Adrenal gland (tissue), 5 donors: ENCODE data around the gene TAF1A.

Source experiments
- CTCF ChIP-seq, 6 experiments: fragments of 450-650 bp in 4 of 6; fragments of 200-600 bp in 2 of 6; sonication (generic) in 1 of 6; IDR thresholded peaks; 1 replicate in 5 of 6; 2 replicates in 1 of 6; pipeline versions ENCODE4 v1.5.1 to v1.8.0; 2016 to 2021; ENCODE audit warnings: antibody characterized with exemption in 6 of 6, mild to moderate bottlenecking in 2 of 6, moderate library complexity in 1 of 6
- POLR2A ChIP-seq, 2 donors: fragments of 450-650 bp; IDR thresholded peaks; one replicate each; pipeline ENCODE4 v1.6.1; 2017; ENCODE audit warnings: antibody characterized with exemption in 2 of 2, mild to moderate bottlenecking in 2 of 2, moderate library complexity in 1 of 2
- donor health status: DM: no; HTN: no; CAD: no.

GRCh38 chr1:222631611-222632208, 42.0 kb upstream of the TAF1A start:
- no peak for TF ChIP-seq CTCF (IDR thresholded peaks at IDR 0.05)
- no peak for TF ChIP-seq POLR2A (IDR thresholded peaks at IDR 0.05)
